Subcutaneous abdominal adipose tissue (tissue), 5 donors: ENCODE measurements around the gene SETD9.

Experiments used
- H3K27ac ChIP-seq: one replicate; pipeline ENCODE4 v1.7.0; 2013; ENCODE audit warnings: low read depth, mild to moderate bottlenecking, inconsistent platforms, low read length, moderate library complexity
- H3K27me3 ChIP-seq, 5 donors: one replicate each; pipeline ENCODE4 v1.7.0; 2013; ENCODE audit warnings: low read length in 5 of 5, inconsistent platforms in 1 of 5; ENCODE audit not compliant: control insufficient read depth in 5 of 5, insufficient read depth in 4 of 5
- H3K36me3 ChIP-seq, 5 donors: one replicate each; pipeline ENCODE4 v1.7.0; 2013; ENCODE audit warnings: low read length in 5 of 5; ENCODE audit not compliant: control insufficient read depth in 5 of 5, insufficient read depth in 5 of 5
- H3K4me1 ChIP-seq, 5 donors: one replicate each; pipeline ENCODE4 v1.7.0; 2013; ENCODE audit warnings: low read length in 5 of 5, mild to moderate bottlenecking in 3 of 5, moderate library complexity in 1 of 5; ENCODE audit not compliant: control insufficient read depth in 5 of 5, insufficient read depth in 5 of 5
- H3K4me3 ChIP-seq, 5 donors: one replicate each; pipeline ENCODE4 v1.7.0; 2013; ENCODE audit warnings: low read length in 5 of 5, low read depth in 1 of 5
- H3K9ac ChIP-seq, 5 donors: one replicate each; pipeline ENCODE4 v1.7.0; 2013; ENCODE audit warnings: low read length in 5 of 5, mild to moderate bottlenecking in 4 of 5, moderate library complexity in 3 of 5
- H3K9me3 ChIP-seq, 5 donors: one replicate each; pipeline ENCODE4 v1.7.0; 2013; ENCODE audit warnings: low read length in 5 of 5; ENCODE audit not compliant: control insufficient read depth in 5 of 5
- donor health status: healthy.
- donor health status: healthy.
- donor health status: healthy.
- donor health status: healthy.
- donor health status: healthy.

The SETD9 gene

DNA sequence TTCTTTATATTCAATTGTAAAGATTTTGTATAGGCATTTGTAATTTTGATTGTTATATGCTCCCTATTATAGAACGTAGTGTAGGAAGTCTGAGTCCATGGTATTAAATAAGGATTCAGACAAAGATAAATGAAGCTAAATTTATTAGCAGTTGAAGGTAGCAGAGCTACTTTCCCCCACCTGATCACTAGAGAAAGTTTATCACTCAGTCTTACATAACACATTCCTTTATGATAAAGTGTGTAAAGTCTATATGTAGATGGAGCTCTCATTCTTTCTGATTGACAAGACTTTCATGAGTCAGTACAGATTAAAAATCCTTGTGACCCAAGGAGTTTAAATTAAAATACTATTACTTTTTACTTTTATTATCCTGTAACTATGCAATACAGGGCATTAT is 44.9 kb downstream of the SETD9 start:
- no peaks in the 10 kb centered on the region for H3K9me3 ChIP-seq
- peaks cover 0 to 3% (median 0%) of the 10 kb centered on the region in 5 donors for H3K27me3 ChIP-seq
- H3K4me1 ChIP-seq = peaks cover 0 to 27% (median 21%) of the 10 kb centered on the region in 5 donors
- no peak overlapping the region for H3K9ac ChIP-seq
- peaks cover 0 to 5% (median 0%) of the 10 kb centered on the region in 5 donors for H3K36me3 ChIP-seq
- no peak overlapping the region for H3K27ac ChIP-seq
- no peak overlapping the region for H3K4me3 ChIP-seq

DNA sequence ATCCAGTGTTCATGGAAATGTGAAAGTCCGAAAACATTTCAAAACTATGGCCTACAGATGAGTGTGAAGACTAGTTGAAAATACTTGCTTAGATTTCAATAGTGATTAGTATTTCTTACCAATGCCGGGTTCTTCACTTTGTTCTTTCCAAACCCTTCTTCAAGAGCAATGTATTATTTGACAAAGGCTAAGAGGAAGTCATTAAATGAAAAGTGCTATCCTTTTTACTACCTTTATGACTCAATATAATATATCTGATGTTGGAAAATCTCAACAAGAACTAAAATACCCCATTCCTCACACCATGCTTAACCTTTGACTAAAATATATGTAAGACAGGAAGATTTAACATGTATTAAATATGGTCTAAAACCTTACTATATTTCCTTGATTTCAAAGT is 49.2 kb downstream of the SETD9 start:
- Histone ChIP-seq H3K4me3 (no peak overlapping the region), H3K9me3 (no peaks in the 10 kb centered on the region), H3K27me3 (peaks cover 0 to 23% (median 5%) of the 10 kb centered on the region in 5 donors), H3K4me1 (no peaks in the 10 kb centered on the region), H3K27ac (no peak overlapping the region), H3K9ac (no peak overlapping the region), H3K36me3 (no peaks in the 10 kb centered on the region)

DNA sequence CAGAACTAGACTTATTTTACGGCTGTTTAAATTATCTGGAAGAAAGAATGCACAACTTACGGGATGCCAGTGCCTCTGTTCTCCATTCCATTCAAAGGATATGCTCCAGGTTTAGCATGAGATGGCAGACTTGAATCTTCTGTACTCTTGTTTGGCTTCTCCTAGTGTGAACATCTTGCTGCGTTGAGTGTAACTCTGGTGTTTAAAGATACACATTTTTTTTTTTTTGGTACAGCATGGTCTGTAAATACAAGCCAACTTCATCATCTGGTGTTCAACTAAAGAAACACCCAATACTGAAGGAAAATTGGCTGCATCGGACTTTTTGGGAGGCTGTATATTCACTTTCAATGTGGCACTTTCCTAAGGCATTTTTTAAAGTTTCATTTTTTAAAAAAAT is 49.9 kb downstream of the SETD9 start:
- Histone ChIP-seq H3K36me3 (no peaks in the 10 kb centered on the region), H3K9me3 (no peaks in the 10 kb centered on the region), H3K4me3 (no peak overlapping the region), H3K4me1 (no peaks in the 10 kb centered on the region), H3K27me3 (peaks cover 0 to 23% (median 5%) of the 10 kb centered on the region in 5 donors), H3K9ac (no peak overlapping the region), H3K27ac (no peak overlapping the region)

DNA sequence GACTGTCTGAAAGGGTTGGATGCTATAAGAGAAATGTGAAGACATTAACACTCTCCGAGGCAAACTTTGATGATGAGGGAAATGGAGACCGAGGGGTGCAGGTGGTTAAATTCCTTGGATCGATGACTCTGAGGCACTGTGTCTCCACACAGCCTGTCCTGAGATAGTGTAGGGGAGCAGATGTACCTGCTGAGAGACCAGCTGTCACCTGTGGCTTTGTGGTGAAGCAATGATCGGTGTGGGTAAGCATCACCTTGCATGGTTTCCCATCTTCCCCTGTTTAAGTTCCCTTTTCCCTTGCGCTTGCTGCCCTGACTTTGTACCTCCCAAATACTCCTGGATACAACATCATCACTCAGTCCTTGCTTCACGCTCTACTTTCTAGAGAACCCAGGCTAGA is 52.4 kb downstream of the SETD9 start:
- Histone ChIP-seq H3K9me3 (no peaks in the 10 kb centered on the region), H3K4me3 (no peak overlapping the region), H3K36me3 (no peaks in the 10 kb centered on the region), H3K9ac (no peak overlapping the region), H3K4me1 (no peaks in the 10 kb centered on the region), H3K27ac (no peak overlapping the region), H3K27me3 (peaks cover 0 to 23% (median 5%) of the 10 kb centered on the region in 5 donors)

DNA sequence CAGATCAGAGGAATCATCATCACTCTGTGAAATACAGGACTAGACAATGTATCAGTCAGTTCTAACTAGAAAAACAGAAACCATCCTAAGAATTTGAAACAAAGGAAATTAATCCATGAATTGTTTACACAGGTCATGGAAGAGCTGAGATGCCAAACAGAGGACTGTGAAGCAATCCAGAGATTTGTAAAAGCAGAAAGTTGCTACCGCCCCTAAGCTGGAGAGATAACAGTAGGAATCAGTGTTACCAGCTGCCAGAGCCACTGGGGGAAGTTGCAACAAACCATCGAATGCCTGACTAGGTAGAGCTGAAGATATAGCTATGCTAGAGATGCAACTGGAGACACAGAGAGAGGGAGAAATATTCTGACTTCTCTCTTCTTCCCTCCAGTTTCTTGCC is 52.9 kb downstream of the SETD9 start:
- Histone ChIP-seq H3K4me3 (no peak overlapping the region), H3K9ac (no peak overlapping the region), H3K9me3 (no peaks in the 10 kb centered on the region), H3K36me3 (no peaks in the 10 kb centered on the region), H3K27me3 (peaks cover 0 to 23% (median 5%) of the 10 kb centered on the region in 5 donors), H3K27ac (no peak overlapping the region), H3K4me1 (no peaks in the 10 kb centered on the region)

DNA sequence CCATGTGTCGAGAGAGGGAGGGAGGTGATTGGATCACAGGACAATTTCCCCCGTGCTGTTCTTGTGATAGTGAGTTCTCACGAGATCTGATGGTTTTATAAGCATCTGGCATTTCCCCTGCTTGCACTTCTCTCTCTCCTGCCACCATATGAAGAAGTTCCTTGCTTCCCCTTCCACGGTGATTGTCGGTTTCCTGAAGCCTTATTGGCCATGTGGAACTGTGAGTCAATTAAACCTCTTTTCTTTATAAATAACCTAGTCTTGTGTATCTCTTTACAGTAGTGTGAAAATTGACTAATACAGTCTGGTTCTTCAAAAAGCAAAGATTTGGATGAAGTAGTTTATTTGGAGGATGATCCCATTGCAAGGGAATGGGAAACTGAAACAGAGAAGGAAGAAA is 53.9 kb downstream of the SETD9 start:
- Histone ChIP-seq H3K4me3 (no peak overlapping the region), H3K9ac (no peak overlapping the region), H3K27ac (no peak overlapping the region), H3K36me3 (no peaks in the 10 kb centered on the region), H3K4me1 (no peaks in the 10 kb centered on the region), H3K27me3 (peaks cover 0 to 20% (median 5%) of the 10 kb centered on the region in 5 donors), H3K9me3 (no peaks in the 10 kb centered on the region)

DNA sequence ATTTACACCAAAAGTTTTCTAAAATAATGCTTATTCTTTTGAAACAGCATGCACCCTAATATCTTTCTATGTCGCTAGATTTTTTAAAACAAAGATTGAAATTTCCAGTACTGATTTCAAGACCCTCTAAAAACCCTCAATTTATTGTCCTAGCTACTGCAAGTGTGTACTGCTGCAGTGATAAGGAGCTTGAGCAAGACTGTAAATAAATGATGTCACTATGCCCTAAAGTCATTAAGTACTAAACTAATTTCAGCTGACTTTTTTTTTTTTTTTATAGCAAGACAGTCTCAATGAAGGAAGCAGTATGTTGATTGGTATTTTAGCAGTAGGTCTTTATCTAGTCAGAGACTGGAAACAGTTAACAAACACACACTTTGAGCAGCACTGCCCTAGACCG is 54.8 kb downstream of the SETD9 start:
- no peaks in the 10 kb centered on the region for H3K36me3 ChIP-seq
- H3K9ac ChIP-seq = no peak overlapping the region
- H3K4me3 ChIP-seq = no peak overlapping the region
- no peaks in the 10 kb centered on the region for H3K9me3 ChIP-seq
- no peaks in the 10 kb centered on the region for H3K4me1 ChIP-seq
- no peak overlapping the region for H3K27ac ChIP-seq
- H3K27me3 ChIP-seq = peaks cover 0 to 20% (median 4%) of the 10 kb centered on the region in 5 donors
